Neural crest cell (in vitro differentiated cells): Measurements from ENCODE around the gene TFEC. TPM values are rescaled to one million over a fixed set of nuclear protein-coding genes. Genes with fewer than 3 reads are reported as not detected.

Source experiments
- DNase-seq: peaks from one replicate; pipeline ENCODE4 v3.0.0; 2021; ENCODE audit warnings: low read depth, mixed read lengths, low spot score
- H3K27ac Mint-ChIP-seq: one replicate; pipeline ENCODE4 v1.8.0; 2021; ENCODE audit warnings: mild to moderate bottlenecking, mixed read lengths; ENCODE audit not compliant: unreplicated experiment
- H3K27me3 Mint-ChIP-seq: 2 replicates; pipeline ENCODE4 v1.8.0; 2021; ENCODE audit warnings: low read depth, mild to moderate bottlenecking, mixed read lengths
- H3K36me3 Mint-ChIP-seq: 2 replicates; pipeline ENCODE4 v1.8.0; 2021; ENCODE audit warnings: low read depth, mild to moderate bottlenecking, mixed read lengths
- H3K4me1 Mint-ChIP-seq: 2 replicates; pipeline ENCODE4 v1.8.0; 2021; ENCODE audit warnings: mixed read lengths
- H3K4me3 Mint-ChIP-seq: one replicate; pipeline ENCODE4 v1.8.0; 2021; ENCODE audit warnings: mild to moderate bottlenecking, mixed read lengths
- H3K9me3 Mint-ChIP-seq: 2 replicates; pipeline ENCODE4 v1.8.0; 2021; ENCODE audit warnings: mixed read lengths
- CTCF ChIP-seq: fragments of 200-600 bp; sonication (generic); conservative IDR thresholded peaks from 2 replicates; pipeline ENCODE4 v1.5.0; 2021; ENCODE audit warnings: antibody characterized with exemption, mild to moderate bottlenecking
- total RNA-seq: library from RNA; stranded (reverse); gene quantifications from 2 replicates; pipeline ENCODE4 v1.2.1, GENCODE V29; 2021

The TFEC gene
- total RNA-seq, 1 donor from 2014 or later = not detected

- Mint-ChIP-seq H3K27me3 (no peaks in the 10 kb centered on the region), H3K9me3 (peaks cover 8% of the 10 kb centered on the region)
Observed at GRCh38 chr7:115965236-115965635, 65.3 kb downstream of the TFEC start.

DNA sequence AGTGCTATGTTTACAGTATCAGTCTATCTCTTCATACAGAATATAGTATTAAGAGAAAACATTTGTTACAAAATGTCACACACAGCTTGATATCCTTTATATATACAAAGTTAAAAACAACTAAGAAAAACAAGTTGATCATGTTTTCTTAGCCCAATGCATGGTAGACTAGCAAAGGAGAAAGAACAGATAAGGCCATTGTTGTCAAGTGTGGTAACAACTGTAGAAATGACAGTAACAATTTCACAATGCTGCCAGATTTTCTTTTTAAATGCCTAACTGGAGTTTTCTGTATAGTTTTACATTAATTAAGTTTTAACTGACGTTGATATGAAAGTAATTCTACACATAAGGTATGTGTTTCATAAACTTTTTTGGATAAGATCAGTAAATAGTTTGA is 65.8 kb downstream of the TFEC start:
- peaks cover 6% of the 10 kb centered on the region for H3K9me3 Mint-ChIP-seq
- peaks cover 5% of the 10 kb centered on the region for H3K4me1 Mint-ChIP-seq
- H3K36me3 Mint-ChIP-seq = no peaks in the 10 kb centered on the region
- no peak for DNase-seq
- no peak overlapping the region for H3K4me3 Mint-ChIP-seq
- no peaks in the 10 kb centered on the region for H3K27me3 Mint-ChIP-seq
- no peak for TF ChIP-seq CTCF
- H3K27ac Mint-ChIP-seq = no peak overlapping the region

More at GRCh38 chr7:115965236-115965635, 65.3 kb downstream of the TFEC start:
- DNase-seq = no peak
- TF ChIP-seq CTCF = no peak
- Mint-ChIP-seq H3K4me3 (no peak overlapping the region), H3K4me1 (peaks cover 5% of the 10 kb centered on the region), H3K36me3 (no peaks in the 10 kb centered on the region), H3K27ac (no peak overlapping the region)

DNA sequence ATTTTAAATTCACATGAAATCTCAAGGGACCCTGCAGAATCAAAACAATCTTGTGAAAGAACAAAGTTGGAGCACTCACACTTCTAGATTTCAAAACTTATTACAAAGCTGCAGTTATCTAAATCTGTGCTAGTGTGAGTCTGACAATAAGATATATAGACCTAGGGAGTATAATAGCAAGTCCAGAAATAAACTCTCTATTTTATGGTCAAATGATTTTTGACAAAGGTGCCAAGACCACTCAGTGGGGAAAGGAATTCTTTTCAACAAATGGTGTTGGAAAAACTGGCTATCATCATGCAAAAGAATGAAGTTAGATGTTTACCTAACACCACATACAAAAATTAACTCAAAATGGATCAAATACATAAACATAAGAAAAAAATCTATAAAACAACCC is 68.2 kb downstream of the TFEC start:
- no peak for DNase-seq
- H3K4me3 Mint-ChIP-seq = no peak overlapping the region
- no peak overlapping the region for H3K27ac Mint-ChIP-seq
- no peak for TF ChIP-seq CTCF
- H3K27me3 Mint-ChIP-seq = no peaks in the 10 kb centered on the region
- H3K36me3 Mint-ChIP-seq = no peaks in the 10 kb centered on the region
- no peaks in the 10 kb centered on the region for H3K4me1 Mint-ChIP-seq
- peaks cover 11% of the 10 kb centered on the region for H3K9me3 Mint-ChIP-seq

GRCh38 chr7:115953592-115954255 is 76.8 kb downstream of the TFEC start:
- no peaks in the 10 kb centered on the region for H3K36me3 Mint-ChIP-seq
- no peak overlapping the region for H3K27ac Mint-ChIP-seq
- no peaks in the 10 kb centered on the region for H3K4me1 Mint-ChIP-seq
- no peak for DNase-seq
- no peaks in the 10 kb centered on the region for H3K9me3 Mint-ChIP-seq
- no peak overlapping the region for H3K4me3 Mint-ChIP-seq
- TF ChIP-seq CTCF = no peak
- no peaks in the 10 kb centered on the region for H3K27me3 Mint-ChIP-seq

DNA sequence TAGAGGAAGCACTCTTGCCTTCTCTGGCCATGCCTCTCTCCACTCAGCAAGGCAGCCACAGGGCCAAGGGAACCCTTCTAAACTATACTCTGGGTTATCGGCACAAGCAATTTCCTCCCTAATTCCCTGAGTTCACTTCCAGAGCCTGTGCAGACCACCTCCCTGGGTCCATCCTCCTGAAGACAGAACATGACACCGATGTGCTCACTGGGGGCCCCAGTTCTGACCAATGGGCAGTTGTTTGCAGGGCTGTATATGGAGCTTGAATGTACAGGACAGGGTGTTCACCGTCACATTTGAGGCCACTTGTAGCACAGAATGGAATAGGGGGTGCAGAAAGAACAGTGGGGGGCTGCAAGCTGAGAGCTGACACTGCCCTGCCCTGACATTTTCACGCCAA is 77.7 kb downstream of the TFEC start:
- TF ChIP-seq CTCF = no peak
- DNase-seq = no peak
- H3K4me3 Mint-ChIP-seq = no peak overlapping the region
- no peaks in the 10 kb centered on the region for H3K9me3 Mint-ChIP-seq
- H3K4me1 Mint-ChIP-seq = no peaks in the 10 kb centered on the region
- no peaks in the 10 kb centered on the region for H3K36me3 Mint-ChIP-seq
- H3K27ac Mint-ChIP-seq = no peak overlapping the region
- H3K27me3 Mint-ChIP-seq = no peaks in the 10 kb centered on the region
